DMS79 treated with DMSO at 0.1 percent for 48 hours (cell line): ENCODE measurements around the gene ANKK1.

Experiments
- DNase-seq: peaks from one replicate; lab custom pipeline; 2025; lab: John Stamatoyannopoulos, UW

The ANKK1 gene, protein sequence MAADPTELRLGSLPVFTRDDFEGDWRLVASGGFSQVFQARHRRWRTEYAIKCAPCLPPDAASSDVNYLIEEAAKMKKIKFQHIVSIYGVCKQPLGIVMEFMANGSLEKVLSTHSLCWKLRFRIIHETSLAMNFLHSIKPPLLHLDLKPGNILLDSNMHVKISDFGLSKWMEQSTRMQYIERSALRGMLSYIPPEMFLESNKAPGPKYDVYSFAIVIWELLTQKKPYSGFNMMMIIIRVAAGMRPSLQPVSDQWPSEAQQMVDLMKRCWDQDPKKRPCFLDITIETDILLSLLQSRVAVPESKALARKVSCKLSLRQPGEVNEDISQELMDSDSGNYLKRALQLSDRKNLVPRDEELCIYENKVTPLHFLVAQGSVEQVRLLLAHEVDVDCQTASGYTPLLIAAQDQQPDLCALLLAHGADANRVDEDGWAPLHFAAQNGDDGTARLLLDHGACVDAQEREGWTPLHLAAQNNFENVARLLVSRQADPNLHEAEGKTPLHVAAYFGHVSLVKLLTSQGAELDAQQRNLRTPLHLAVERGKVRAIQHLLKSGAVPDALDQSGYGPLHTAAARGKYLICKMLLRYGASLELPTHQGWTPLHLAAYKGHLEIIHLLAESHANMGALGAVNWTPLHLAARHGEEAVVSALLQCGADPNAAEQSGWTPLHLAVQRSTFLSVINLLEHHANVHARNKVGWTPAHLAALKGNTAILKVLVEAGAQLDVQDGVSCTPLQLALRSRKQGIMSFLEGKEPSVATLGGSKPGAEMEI

DNA sequence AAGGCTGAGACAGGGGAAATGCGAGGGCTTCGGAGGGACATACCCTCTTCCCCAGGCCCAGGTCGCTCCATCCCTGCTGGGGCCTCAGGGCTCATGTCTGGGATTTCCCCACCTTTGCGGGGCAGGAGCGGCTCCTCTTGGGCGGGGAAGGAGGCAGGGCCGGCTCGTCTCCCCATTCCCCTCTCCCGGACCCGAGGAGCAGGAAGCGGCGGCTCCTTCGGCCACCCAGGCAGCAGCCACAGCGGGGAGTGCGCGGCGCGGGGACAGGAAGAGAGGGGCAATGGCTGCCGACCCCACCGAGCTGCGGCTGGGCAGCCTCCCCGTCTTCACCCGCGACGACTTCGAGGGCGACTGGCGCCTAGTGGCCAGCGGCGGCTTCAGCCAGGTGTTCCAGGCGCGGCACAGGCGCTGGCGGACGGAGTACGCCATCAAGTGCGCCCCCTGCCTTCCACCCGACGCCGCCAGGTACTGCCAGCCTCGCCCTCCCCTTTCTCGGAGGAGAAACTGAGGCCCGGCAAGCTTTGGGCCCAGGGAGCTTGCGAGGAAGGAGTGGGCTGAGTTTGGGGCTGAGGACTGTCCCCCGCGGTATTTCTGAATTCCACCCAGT is at the start of gene ANKK1:
Gene ANKK1, plus strand, starts transcription at position 175 of the 607 bp plus-strand sequence. Its CDS starts 106 bp downstream, at position 281.
- no peak for DNase-seq

DNA sequence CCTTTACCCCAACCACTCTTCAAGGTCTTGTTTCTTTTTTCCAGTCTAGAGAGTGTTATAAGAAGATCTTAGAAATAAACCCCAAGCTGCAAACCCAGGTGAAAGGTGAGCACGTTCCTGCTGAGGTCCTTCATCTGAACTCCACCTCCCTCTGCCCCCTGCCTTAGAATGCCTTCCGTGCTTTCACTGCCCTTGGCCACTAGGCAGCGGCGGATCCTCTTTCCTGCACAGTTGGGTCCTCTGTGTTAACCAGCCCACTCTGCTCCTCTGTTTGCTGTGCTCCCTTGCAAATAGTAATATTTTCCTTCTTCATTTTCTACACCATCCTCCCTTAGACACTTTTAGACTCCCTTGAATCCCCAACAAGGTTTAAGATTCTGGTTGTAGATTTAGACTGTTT is 48.8 kb upstream of the ANKK1 start:
- no peak for DNase-seq

DNA sequence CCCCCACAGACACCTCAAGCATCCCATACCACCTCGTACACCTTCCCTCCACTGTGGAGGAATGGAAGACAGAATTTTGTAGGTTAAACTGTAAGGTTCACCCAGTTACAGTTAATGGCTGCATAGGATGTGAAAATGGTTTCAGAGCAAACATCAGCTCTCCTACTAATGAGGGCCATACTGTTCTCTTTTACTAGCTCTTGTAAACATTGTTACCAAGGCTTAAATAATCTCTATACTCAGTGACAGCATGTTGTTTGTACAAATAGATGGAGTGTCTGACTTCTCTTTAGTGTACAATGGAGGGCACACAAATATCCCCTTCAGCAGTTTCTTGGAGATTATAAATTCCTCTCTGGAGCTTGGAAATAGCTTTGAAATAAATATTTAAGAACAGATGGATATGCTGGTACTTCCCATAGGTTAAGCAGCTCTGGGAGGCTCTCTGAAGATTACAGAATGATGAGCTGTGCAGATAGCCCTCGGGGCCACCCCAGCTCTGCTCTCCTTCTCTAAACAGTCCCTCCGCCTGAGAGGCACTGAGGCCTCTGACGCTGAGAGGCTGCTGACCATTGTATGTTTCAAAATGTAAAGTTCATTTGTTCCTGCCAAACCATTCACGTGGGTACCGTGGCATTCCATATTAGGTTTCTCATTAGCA is 47.5 kb upstream of the ANKK1 start:
- no peak for DNase-seq

DNA sequence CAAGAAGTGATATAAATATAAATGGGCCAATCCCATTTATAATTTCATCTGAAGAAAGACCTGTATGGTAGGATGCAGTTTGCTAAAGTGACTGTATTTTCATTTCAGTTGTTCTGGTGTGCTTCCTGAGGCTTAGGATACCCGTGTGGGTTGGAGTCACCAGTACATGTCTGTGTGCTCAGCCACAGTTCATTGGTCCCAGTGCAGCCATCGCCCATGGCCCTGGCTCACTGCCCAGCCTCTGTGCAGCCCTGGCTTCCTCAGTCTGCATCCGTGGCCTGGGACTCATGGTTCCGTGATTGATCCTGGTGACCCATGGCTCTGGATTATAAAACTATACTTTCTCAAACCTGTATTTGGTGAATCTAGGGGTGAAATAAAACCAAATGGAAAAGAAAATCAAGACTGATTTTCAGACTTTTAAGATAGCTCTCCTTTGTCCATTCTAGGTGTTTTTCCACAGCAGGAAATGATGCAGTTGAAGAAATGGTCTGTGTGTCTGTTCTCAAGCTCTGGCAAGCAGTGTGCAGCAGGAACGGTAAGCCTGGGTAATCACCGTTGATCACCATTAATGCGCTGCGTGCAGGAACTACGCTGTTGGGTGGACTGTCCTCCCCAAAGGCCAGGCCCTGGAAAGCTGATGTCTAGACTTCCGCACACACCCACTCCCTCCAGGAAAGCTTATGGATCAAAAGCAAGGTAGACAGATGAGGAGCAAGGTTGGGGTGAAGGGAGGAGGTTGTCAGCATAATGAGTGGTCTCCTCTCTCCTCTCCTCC is 46.0 kb upstream of the ANKK1 start:
- peak; percentile 15 for DNase-seq

DNA sequence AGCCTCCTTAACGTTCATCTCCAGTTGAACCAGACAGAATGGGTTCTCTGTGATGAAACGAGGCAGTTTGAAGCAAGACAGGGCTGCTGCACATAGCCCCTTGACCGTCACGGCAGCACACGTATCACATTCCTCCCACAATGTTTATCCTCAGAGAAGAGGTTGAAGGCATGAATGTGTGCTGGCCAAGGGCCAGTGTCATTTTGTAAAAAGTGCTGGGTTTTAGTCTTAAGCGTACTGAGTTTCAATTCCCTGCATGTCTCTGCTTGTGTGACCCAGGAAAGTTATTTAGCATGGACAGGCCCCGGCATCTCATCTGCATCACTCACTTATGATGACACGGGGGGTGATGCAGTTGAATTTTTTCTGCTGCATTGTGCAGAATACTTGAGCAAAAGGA is 41.6 kb upstream of the ANKK1 start:
- DNase-seq = peak; percentile 41

DNA sequence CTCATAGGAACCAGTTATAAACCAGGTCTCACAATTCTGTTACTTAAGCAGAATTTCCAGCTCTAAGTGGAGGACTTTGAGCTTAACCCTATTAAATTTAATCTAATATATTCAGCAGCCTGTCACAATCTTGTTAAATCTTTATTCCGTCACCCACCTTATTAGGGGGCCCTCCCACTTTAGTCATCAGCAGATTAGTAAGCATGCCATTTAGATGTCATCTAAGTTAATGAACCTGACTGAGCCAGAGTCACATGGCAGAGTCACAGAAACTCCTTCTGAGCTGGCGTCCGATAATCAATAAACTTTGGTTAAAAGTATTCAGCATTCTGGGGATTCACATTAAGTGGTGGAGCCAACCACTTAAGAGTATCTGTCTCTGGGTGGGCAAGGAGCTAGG is 38.1 kb upstream of the ANKK1 start:
- no peak for DNase-seq

DNA sequence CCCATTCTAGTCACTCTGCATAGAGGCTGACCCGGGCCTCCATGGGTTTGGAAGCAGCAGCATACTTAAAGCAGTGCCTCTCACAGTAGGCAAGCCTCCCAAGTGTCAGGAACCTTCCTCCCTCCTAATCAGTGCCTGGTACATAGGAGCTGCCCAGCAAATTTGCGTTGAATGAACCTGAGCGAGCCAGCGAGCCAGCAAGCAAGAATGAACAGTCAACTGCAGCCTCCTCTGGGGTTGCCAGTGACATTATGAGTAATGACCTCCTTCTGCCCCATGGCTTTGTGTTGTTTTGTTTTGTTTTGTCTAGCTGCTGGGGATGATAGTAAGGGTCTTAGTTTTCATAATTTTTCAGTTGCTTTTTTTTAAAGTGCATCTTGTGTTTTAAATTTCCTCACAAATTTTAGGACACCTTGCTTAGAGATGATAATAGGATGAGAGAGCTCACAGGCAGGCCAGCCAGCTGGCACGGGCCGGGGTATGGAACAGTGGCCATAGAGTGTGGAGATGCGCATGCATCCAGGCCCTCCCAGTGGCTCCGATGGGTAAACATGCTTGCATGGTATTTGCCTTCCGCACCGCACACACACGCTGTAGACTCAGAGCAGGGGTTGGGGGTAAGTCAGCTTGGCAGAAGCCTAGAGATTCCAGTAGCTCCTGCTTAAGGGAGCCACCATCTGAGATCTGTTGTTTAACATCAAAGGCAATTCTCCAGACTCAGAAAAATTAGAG is 37.1 kb upstream of the ANKK1 start:
- DNase-seq = no peak

DNA sequence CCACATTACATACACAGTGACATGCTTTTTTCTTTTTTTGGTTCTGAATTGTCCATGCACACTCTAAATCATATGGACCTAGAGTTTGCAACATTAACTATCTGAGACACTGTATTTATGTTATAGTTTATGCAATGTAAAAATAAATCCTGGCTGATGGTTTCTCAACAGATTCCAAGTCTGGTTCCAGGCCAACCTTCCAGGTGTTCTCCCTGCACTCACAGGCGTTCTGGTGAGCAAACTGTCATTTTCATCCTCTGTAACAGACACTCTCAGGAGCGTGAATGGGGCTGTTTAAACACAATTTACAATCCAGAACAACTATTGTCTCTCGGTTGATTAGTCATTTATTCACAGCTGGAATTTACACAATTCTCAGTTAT is 36.5 kb upstream of the ANKK1 start:
- DNase-seq = no peak

DNA sequence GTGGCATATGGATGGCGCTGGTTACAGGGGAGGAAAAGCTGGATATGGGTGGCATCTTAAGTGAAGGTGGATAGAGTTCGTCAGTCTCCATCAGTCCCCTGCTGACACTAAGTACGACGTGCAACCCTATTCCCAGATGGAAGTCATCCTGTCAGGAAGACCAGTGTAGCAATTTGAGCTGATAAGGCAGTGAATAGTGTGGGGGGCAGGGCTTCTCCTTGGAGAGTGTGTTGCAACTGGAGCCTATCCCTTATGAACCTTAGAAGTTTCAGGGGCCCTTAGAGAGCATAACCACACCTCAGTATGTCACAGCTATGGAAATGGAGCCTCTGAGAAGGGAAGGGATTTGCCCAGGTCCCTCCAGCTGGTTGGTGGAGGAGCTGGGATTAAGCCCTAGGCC is 36.1 kb upstream of the ANKK1 start:
- no peak for DNase-seq

DNA sequence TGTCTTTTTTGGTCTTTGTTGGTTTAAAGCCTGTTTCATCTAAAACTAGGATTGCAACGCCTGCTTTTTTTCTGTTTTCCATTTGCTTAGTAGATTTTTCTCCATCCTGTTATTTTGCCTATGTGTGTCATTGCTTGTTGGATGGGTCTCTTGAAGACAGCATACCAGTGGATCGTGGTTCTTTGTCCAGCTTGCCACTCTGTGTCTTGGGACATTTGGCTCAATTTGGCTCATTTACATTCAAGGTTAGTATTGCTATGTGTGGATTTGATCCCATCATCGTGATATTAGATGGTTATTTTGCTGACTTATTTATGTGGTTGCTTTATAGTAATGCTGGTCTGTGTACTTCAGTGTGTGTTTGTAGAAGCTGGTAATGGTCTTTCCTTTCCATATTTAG is 31.4 kb upstream of the ANKK1 start:
- no peak for DNase-seq

DNA sequence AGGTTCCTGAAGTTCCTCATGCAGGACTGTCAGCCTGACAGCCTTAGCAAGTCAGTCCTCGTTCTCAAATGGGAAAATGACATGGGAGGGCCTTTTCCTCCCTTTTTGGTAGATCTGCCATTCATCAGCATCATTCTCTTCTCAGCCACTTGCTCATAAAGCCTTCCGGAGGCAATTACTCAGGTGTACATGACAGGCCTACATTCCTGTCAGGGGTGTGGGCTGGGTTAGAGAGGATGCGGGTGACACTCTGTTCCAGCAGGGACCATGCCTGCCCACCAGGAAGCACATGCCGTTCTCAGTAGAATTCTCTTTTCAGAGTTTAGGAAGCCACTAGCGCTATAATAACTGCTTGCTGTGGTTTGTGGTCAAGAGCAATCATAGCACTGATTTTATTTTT is 24.2 kb upstream of the ANKK1 start:
- DNase-seq = no peak

DNA sequence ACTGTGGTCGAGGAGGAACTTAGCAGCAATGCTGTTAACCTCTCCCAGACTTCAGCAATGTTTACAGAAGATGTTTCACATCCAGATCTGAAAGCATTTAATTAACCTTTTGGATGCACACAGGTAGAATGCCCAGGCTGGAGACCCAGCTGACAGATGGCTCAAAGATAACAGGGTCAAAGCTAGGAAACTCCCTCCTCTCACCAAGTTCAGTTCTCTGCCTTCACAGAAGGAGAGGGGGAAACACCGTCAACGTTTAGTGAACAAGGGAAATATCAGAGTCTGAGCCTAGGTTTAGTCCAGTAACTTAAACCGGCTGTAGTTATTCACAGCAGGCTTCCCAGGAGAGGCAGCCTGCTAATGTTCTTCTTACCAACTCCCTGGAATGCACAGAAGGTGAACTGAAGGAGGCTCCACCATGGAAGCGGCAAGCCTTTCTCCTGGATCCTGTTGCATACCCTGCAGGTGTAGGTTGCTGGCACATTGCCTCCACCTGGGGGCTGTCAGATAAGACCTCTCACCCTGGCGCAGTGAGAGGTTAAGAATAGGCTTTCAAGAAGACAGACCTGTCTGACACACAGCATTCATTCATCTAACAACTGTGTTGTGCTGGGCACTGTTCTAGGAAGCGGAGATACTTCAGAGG is 23.5 kb upstream of the ANKK1 start:
- DNase-seq = no peak

DNA sequence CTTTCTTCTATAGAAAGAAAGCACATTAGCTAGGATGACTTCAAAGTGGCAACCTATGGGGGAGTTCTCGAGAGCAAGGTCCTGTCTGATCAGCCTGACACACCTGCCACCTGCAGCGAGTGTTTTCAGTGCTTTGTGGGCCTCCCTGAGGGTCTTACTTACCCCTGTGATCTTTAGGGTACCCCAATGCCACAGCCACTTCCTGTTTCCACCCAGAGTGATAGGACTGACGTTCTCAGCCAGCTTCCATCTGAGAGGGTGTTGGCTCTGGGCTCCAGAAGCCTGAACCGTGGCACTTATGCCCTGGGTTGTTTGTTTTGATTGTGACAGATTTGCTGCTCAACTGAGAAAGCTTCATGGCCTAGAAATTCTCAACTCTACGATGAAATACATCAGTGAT is 21.7 kb upstream of the ANKK1 start:
- DNase-seq = no peak

DNA sequence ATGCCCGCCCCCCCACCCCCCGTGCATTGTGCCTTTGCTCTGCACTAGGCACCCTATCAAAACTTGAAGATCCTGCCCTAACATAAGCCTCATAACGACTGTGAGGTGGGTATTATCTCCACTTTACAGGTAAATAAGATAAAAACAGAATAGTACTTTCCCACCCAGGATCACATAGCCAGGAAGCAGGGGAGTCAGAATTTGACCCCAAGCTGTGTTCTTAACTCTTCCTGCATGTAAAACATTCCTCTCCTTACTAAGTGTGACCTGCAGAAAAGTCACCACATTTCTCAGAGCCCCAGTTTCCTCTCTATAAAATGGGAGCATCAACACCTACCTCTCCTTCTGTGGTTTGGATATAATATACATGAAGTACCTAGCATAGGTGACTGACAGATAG is 18.2 kb upstream of the ANKK1 start:
- no peak for DNase-seq

DNA sequence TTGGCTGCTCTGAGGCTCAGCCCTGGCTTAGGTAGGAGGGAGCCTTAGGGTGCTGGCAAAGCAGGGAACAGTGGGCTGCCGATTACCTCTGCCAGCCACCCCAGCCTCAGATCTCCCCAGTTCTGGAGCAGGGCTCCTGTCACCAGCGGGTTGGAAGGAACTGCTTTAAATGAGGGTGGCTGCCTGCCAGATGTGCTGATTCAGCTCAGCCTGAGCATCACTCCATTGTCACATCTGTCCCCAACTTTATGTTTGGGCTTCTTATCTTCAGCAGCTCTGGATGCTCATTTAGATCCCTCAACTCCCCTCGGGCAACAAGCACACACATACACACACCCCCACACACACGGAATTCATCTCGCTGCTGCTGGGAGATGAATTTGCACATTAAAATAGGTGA is 16.9 kb upstream of the ANKK1 start:
- DNase-seq = no peak

DNA sequence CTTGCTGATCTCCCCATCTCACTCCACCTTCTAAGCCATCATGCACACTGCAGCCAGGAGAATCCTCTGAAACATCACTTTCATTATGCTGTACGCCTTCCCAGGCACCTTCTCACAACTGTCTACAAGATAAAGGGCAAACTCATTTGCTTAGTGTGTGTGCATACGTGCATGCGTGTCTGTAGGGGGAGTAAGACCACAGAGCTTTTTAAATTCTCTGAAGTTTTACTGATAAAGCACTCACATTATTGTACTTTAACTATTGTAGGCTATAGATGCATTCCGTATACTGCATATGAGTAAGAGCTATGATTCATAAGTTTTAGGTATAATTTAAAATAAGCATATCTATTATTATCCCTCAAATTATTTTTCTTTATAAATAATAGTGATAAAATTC is 15.3 kb upstream of the ANKK1 start:
- DNase-seq = no peak

DNA sequence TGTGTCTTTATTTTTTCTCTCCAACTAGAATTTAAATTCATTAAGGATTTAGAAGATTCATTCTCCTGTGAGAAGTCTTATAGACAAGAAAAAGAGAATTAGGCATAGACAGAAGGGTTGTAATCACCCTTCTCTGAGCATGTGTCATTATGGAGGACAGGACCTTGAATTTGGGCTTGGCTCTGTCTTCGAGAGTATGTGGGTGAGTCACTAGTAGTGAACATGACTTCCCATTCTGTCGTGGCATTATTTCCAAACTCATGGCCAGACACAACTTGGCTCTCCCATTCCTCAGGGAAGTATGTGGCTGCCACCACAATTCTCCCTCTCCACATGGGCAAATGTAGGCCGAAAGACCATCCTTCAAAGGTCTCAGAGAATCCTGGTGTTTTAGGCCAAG is 14.3 kb upstream of the ANKK1 start:
- no peak for DNase-seq

DNA sequence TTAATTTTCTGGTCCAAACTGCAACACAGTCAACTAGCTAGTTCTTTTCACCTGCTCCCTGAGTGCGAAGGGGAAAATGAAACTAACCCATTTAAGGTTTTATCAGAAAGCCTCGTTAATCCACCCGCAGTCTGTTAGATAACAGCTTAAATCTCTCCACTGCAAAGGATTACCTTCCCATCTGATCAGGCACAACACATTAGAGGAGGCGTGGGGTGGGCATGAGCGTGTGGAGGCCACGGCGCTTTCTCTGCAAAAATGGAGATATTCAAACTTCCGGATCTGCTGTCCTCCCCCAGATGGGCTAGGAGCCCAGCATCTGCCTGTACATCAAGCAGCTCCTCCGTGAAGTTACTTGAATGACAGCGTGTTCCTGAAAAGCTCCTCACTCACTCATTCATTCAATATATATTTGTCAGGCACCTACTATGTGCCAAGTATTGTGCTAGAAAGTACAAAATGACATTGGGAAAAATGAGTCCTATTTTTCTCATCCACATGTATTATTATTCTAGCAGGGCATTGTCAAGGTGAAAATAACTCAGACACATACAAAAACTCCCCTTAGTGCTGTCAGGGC is 13.5 kb upstream of the ANKK1 start:
- no peak for DNase-seq

DNA sequence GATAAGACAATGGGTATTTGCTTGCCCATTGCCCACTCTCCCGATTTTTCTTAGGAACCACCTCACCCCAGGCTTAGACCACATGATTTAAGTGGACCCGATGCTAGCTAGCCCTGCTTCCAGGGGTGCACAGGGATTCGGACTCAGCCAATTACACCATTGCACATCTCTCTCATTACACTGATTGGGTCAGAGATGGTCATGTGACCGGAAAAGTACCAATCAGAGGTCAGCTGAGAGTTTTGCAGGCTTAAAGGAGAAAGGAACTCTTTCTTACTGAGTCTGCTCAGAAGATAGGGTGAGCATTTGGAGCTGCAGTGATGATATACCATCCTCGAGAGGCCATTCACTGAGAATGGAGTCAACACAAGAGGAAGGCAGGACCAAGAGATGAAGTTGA is 12.2 kb upstream of the ANKK1 start:
- DNase-seq = no peak

DNA sequence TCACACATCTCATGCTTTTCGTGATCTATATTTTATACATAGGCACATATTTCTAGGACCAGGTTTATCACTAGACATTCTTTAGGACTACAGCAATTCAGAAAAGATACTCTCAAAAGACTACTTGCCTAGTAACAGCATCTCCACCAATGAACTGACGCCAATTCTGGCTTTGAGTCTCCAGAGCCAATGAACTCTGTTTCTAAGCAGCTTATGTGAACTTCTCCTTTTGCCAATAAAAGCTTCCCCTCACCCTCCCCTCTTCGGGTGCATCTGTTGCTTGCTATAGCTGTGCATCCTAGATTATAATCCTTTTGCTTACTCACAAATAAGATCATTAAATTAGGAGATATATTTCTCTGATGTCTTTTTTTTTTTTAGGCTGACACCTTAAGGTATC is 11.4 kb upstream of the ANKK1 start:
- DNase-seq = no peak
